AG09319 (cell line): Measurements from ENCODE around the gene LKAAEAR1.

Source experiments
- DNase-seq: peaks from one replicate; pipeline ENCODE4 v3.0.0-alpha.2; 2010; ENCODE audit warnings: low read depth; ENCODE audit errors: extremely low read depth
- CTCF ChIP-seq: IDR thresholded peaks from 2 replicates; pipeline ENCODE4 v1.5.1; 2011; ENCODE audit warnings: low read depth, mild to moderate bottlenecking, inconsistent platforms, low read length, moderate library complexity

The LKAAEAR1 gene

GRCh38 chr20:64048402-64049044 is 35.7 kb downstream of the LKAAEAR1 start:
- TF ChIP-seq CTCF: no peak
- DNase-seq: no peak

GRCh38 chr20:64047968-64048401 is 36.2 kb downstream of the LKAAEAR1 start:
- TF ChIP-seq CTCF: no peak
- no peak for DNase-seq

GRCh38 chr20:64047046-64047389 is 37.2 kb downstream of the LKAAEAR1 start:
- DNase-seq: no peak
- no peak for TF ChIP-seq CTCF

- no peak for DNase-seq
- no peak for TF ChIP-seq CTCF
Measured at GRCh38 chr20:64045346-64046011, 38.7 kb downstream of the LKAAEAR1 start.

- no peak for TF ChIP-seq CTCF
- no peak for DNase-seq
Measured at GRCh38 chr20:64044484-64045247, 39.5 kb downstream of the LKAAEAR1 start.

- no peak for DNase-seq
Measured at GRCh38 chr20:64043768-64044167, 40.4 kb downstream of the LKAAEAR1 start.

More at GRCh38 chr20:64043768-64044167, 40.4 kb downstream of the LKAAEAR1 start:
- TF ChIP-seq CTCF: no peak
